Activated CD4-positive, CD25-positive, alpha-beta regulatory T cell (primary cell): ENCODE measurements around the gene MUC21.
A peak's percentile ranks its signal among the peaks of the same experiment; 100 is the strongest.
"Not testable (repeated sequence)": the region's sequence is repeated elsewhere in the genome, so short reads cannot be mapped to it uniquely, and the experiment has no call there.

Experiments used
- DNase-seq, 4 experiments: peaks; one replicate each; lab custom pipeline; 2025; lab: John Stamatoyannopoulos, UW

Gene MUC21

GRCh38 chr6:30969171-30969570 is 14.3 kb upstream of the MUC21 start:
- DNase-seq, result not testable (repeated sequence)

- DNase-seq, result no peak
Measured at GRCh38 chr6:30970946-30971345, 12.6 kb upstream of the MUC21 start.

GRCh38 chr6:30972816-30973215 is 10.7 kb upstream of the MUC21 start:
- no peak for DNase-seq

GRCh38 chr6:30974490-30975252 is 8.8 kb upstream of the MUC21 start:
- no peak for DNase-seq

- DNase-seq, result no peak
Measured at GRCh38 chr6:30979141-30979540, 4.4 kb upstream of the MUC21 start.

GRCh38 chr6:30979690-30980089 is 3.8 kb upstream of the MUC21 start:
- DNase-seq, result no peak

GRCh38 chr6:30981942-30982772 is 1.4 kb upstream of the MUC21 start:
- no peak for DNase-seq

- DNase-seq, result no peak
Measured at GRCh38 chr6:30985490-30985889, 2.0 kb downstream of the MUC21 start.

GRCh38 chr6:30987304-30987703 is 3.8 kb downstream of the MUC21 start:
- no peak for DNase-seq

- no peak for DNase-seq
Measured at GRCh38 chr6:30988209-30988825, 4.8 kb downstream of the MUC21 start.

GRCh38 chr6:30990422-30991086 is 7.0 kb downstream of the MUC21 start:
- peak in 1 of 4 experiments; percentile 5 for DNase-seq

- DNase-seq, result no peak
Measured at GRCh38 chr6:30991891-30992290, 8.4 kb downstream of the MUC21 start.

- no peak for DNase-seq
Measured at GRCh38 chr6:30997301-30997700, 13.8 kb downstream of the MUC21 start.

GRCh38 chr6:30998785-30999184 is 15.3 kb downstream of the MUC21 start:
- DNase-seq, result no peak

- not testable (repeated sequence) for DNase-seq
Measured at GRCh38 chr6:31000067-31000860, 16.7 kb downstream of the MUC21 start.

GRCh38 chr6:31001281-31001888 is 17.9 kb downstream of the MUC21 start:
- DNase-seq, result no peak

GRCh38 chr6:31002471-31002870 is 19.0 kb downstream of the MUC21 start:
- no peak for DNase-seq

GRCh38 chr6:31004794-31005193 is 21.3 kb downstream of the MUC21 start:
- no peak for DNase-seq

GRCh38 chr6:31005249-31006020 is 21.9 kb downstream of the MUC21 start:
- no peak for DNase-seq

GRCh38 chr6:31007694-31008093 is 24.2 kb downstream of the MUC21 start:
- no peak for DNase-seq
